ENCODE measurements around the gene NHLH1.
"Not testable (repeated sequence)": the region's sequence is repeated elsewhere in the genome, so short reads cannot be mapped to it uniquely, and the experiment has no call there.

The NHLH1 gene

DNA sequence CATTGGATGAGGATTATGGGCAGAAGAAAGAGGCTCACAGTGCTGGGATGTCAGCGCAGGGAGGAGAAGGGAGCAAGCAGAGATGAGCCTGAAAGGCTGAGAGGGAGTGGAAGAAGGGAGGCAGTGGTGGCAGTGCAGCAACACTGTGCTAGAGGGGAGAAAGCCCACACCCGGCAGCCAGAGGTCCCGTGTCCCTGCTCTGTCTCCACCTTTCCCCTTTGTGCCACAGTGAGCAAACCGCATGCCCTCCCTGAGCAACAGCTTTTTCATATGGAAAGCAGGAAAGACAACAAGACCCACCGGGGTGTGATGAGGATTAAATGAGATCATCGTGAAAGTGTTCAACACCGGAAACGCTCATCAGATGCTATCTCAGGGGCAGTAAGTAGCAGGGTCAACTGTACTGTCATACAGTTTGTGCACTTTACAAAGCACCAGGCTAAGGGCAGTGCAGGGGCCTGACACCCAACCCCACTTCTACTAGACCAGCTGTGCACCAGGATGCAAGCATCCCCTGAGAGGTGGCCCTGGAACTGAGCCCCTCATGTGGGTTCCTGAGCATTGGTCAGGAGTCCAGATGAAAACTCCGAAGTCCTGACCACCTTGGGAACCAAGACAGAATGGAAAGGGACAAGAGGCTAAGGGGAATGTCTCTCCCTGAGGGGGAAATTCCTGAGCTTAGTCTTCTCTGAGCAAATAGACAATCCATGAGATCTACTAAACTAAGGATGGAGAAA lies 9.1 kb downstream of the NHLH1 start:
- Histone ChIP-seq H3K9ac (ENCODE audit: low read depth in 1 of 2, low read length in 2 of 2) (no peak overlapping the region), H3K27ac (ENCODE audit: low read depth, low read length) (no peak overlapping the region)

DNA sequence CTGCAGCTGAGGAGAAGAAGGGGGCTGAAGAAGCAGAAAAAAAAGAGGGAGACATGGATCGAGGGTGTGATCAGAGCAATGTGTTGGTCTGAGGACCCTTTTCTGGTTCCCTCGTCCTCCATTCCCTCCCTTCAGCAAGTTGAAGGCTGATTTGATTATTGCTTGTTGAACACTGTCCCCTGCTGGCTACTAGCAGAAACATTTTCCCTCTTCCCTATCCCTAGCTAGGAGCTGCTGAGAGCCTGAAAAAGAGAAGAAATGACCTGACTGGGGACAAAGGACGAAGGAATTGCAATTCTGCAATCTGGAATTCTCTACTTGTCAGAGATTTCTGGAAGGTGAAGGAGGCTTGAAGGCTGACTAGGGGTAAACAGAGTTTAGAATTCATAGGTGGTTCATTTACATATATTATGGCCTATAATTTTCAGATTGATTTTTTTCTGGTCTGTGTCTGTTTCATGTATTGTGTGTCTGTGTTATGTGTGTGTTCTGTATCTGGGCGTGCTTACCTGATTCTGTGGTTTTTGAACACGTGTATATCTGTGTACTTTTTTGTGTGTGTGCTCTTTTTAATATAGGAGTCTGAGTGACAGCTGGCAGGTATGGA lies 9.8 kb downstream of the NHLH1 start:
- Histone ChIP-seq H3K9me3 (ENCODE audit: control insufficient read depth in 1 of 2, low read length in 2 of 2) (no peaks in the 10 kb centered on the region), H3K27ac (ENCODE audit: low read depth, low read length) (no peak overlapping the region), H3K27me3 (ENCODE audit: control insufficient read depth in 1 of 2, insufficient read depth in 2 of 2, low read length in 2 of 2) (no peaks in the 10 kb centered on the region), H3K36me3 (ENCODE audit: control insufficient read depth in 1 of 2, insufficient read depth in 2 of 2, low read length in 2 of 2) (no peaks in the 10 kb centered on the region), H3K4me3 (ENCODE audit: low read depth in 1 of 2, low read length in 2 of 2) (no peak overlapping the region), H3K9ac (ENCODE audit: low read depth in 1 of 2, low read length in 2 of 2) (no peak overlapping the region), H3K4me1 (ENCODE audit: control insufficient read depth in 1 of 2, insufficient read depth in 2 of 2, low read length in 2 of 2) (peaks cover 9 to 11% of the 10 kb centered on the region in 2 donors)

More for the DNA sequence above, 9.1 kb downstream of the NHLH1 start:
- peaks cover 9 to 11% of the 10 kb centered on the region in 2 donors for H3K4me1 ChIP-seq (ENCODE audit: control insufficient read depth in 1 of 2, insufficient read depth in 2 of 2, low read length in 2 of 2)
- H3K4me3 ChIP-seq (ENCODE audit: low read depth in 1 of 2, low read length in 2 of 2): no peak overlapping the region
- no peaks in the 10 kb centered on the region for H3K27me3 ChIP-seq (ENCODE audit: control insufficient read depth in 1 of 2, insufficient read depth in 2 of 2, low read length in 2 of 2)
- H3K9me3 ChIP-seq (ENCODE audit: control insufficient read depth in 1 of 2, low read length in 2 of 2): no peaks in the 10 kb centered on the region
- H3K36me3 ChIP-seq (ENCODE audit: control insufficient read depth in 1 of 2, insufficient read depth in 2 of 2, low read length in 2 of 2): no peaks in the 10 kb centered on the region

DNA sequence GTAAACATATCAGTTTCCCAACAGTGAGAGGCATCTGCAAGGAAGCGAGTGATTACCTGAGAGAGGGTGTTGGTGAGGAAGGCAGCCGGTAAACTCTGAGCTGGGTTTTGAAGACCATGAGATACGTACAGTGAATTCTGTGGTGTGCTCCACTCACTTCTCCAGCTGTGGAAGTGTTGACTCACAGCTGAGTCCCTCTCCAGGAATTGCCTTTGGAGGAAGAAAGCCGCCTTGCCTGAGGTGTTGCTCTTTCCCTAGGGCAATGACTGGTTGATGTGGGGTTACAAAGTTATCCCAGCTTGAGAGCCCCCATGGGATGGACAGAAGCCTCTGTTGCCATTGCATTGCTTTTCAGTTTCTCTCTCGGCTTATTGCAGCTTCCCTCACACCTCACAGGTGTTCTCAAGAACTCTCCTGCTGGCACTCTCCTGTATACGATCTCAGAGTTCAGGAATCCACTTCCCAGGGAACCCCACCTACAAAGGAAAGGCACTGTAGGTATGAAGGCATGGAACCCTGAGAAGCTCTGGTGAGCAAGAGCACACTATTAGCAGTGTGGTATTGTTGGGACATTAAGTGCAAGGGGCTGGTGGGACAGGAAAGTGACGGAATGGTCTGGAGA lies 10.8 kb downstream of the NHLH1 start:
- Histone ChIP-seq H3K4me3 (ENCODE audit: low read depth in 1 of 2, low read length in 2 of 2) (no peak overlapping the region), H3K4me1 (ENCODE audit: control insufficient read depth in 1 of 2, insufficient read depth in 2 of 2, low read length in 2 of 2) (peaks cover 9 to 11% of the 10 kb centered on the region in 2 donors), H3K27me3 (ENCODE audit: control insufficient read depth in 1 of 2, insufficient read depth in 2 of 2, low read length in 2 of 2) (no peaks in the 10 kb centered on the region), H3K36me3 (ENCODE audit: control insufficient read depth in 1 of 2, insufficient read depth in 2 of 2, low read length in 2 of 2) (no peaks in the 10 kb centered on the region), H3K27ac (ENCODE audit: low read depth, low read length) (no peak overlapping the region), H3K9ac (ENCODE audit: low read depth in 1 of 2, low read length in 2 of 2) (no peak overlapping the region), H3K9me3 (ENCODE audit: control insufficient read depth in 1 of 2, low read length in 2 of 2) (no peaks in the 10 kb centered on the region)

DNA sequence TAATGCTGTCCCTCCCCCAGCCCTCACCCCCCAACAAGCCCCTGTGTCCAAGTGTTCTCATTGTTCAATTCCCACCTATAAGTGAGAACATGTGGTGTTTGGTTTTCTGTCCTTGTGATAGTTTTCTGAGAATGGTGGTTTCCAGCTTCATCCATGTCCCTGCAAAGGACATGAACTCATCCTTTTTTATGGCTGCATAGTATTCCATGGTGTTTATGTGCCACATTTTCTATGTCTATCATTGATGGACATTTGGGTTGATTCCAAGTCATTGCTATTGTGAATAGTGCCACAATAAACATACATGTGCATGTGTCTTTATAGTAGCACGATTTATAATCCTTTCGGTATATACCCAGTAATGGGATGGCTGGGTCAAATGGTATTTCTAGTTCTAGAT lies 17.9 kb downstream of the NHLH1 start:
- not testable (repeated sequence) for H3K4me3 ChIP-seq (ENCODE audit: low read depth in 1 of 2, low read length in 2 of 2); H3K9ac ChIP-seq (ENCODE audit: low read depth in 1 of 2, low read length in 2 of 2); H3K4me1 ChIP-seq (ENCODE audit: control insufficient read depth in 1 of 2, insufficient read depth in 2 of 2, low read length in 2 of 2); H3K27me3 ChIP-seq (ENCODE audit: control insufficient read depth in 1 of 2, insufficient read depth in 2 of 2, low read length in 2 of 2); H3K27ac ChIP-seq (ENCODE audit: low read depth, low read length); H3K36me3 ChIP-seq (ENCODE audit: control insufficient read depth in 1 of 2, insufficient read depth in 2 of 2, low read length in 2 of 2); H3K9me3 ChIP-seq (ENCODE audit: control insufficient read depth in 1 of 2, low read length in 2 of 2)

DNA sequence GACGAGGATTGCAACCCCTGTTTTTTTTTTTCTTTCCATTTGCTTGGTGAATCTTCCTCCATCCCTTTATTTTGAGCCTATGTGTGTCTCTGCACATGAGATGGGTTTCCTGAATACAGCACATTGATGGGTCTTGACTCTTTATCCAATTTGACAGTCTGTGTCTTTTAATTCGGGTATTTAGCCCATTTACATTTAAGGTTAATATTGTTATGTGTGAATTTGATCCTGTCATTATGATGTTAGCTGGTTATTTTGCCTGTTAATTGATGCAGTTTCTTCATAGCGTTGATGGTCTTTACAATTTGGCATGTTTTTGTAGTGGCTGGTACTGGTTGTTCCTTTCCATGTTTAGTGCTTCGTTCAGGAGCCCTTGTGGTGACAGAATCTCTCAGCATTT lies 21.5 kb downstream of the NHLH1 start:
- not testable (repeated sequence) for H3K9me3 ChIP-seq (ENCODE audit: control insufficient read depth in 1 of 2, low read length in 2 of 2); H3K27ac ChIP-seq (ENCODE audit: low read depth, low read length); H3K4me1 ChIP-seq (ENCODE audit: control insufficient read depth in 1 of 2, insufficient read depth in 2 of 2, low read length in 2 of 2); H3K36me3 ChIP-seq (ENCODE audit: control insufficient read depth in 1 of 2, insufficient read depth in 2 of 2, low read length in 2 of 2); H3K4me3 ChIP-seq (ENCODE audit: low read depth in 1 of 2, low read length in 2 of 2); H3K9ac ChIP-seq (ENCODE audit: low read depth in 1 of 2, low read length in 2 of 2); H3K27me3 ChIP-seq (ENCODE audit: control insufficient read depth in 1 of 2, insufficient read depth in 2 of 2, low read length in 2 of 2)

DNA sequence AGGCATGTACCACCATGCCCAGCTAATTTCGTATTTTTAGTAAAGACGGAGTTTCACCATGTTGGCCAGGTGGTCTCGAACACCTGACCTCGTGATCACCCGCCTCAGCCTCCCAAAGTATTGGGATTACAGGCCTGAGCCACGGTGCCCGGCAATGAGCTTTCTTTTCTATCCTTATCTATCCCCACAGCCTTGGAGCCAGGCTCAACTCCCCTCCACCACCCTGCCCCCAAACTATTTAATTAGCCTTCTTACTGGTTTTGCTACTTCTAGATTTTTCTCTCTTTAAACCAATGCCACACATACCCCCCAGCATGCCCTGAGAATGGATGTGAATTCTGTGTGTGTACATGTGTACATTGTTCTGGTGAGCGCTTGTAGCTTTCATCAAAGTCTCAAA lies 27.8 kb downstream of the NHLH1 start:
- no peak overlapping the region for H3K27ac ChIP-seq (ENCODE audit: low read depth, low read length)
- no peak overlapping the region for H3K4me3 ChIP-seq (ENCODE audit: low read depth in 1 of 2, low read length in 2 of 2)
- peaks cover 14 to 30% of the 10 kb centered on the region in 2 donors for H3K4me1 ChIP-seq (ENCODE audit: control insufficient read depth in 1 of 2, insufficient read depth in 2 of 2, low read length in 2 of 2)
- no peaks in the 10 kb centered on the region for H3K36me3 ChIP-seq (ENCODE audit: control insufficient read depth in 1 of 2, insufficient read depth in 2 of 2, low read length in 2 of 2)
- no peaks in the 10 kb centered on the region for H3K9me3 ChIP-seq (ENCODE audit: control insufficient read depth in 1 of 2, low read length in 2 of 2)
- H3K9ac ChIP-seq (ENCODE audit: low read depth in 1 of 2, low read length in 2 of 2): no peak overlapping the region
- H3K27me3 ChIP-seq (ENCODE audit: control insufficient read depth in 1 of 2, insufficient read depth in 2 of 2, low read length in 2 of 2): no peaks in the 10 kb centered on the region

DNA sequence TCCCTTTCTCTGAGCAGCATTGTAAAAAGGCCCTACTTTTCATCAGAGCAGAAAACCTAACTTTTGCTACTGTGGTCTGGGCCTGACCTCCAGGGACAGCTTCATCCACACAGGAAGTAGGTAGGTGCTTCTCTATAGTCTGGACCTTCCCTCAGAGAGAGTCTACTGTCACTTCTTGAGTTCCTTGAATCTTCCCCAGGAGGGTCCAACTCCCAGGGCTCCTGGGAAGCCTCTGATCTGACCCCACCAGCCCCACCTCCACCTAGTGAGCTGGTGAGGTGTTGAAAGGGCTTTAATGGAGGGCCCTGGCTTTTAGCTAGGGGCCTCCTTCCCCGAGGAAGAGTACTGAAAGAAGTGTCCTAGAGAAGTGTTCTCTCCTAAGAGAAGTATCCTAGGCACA lies 30.8 kb downstream of the NHLH1 start:
- no peak overlapping the region for H3K9ac ChIP-seq (ENCODE audit: low read depth in 1 of 2, low read length in 2 of 2)
- no peaks in the 10 kb centered on the region for H3K9me3 ChIP-seq (ENCODE audit: control insufficient read depth in 1 of 2, low read length in 2 of 2)
- H3K36me3 ChIP-seq (ENCODE audit: control insufficient read depth in 1 of 2, insufficient read depth in 2 of 2, low read length in 2 of 2): no peaks in the 10 kb centered on the region
- H3K27me3 ChIP-seq (ENCODE audit: control insufficient read depth in 1 of 2, insufficient read depth in 2 of 2, low read length in 2 of 2): no peaks in the 10 kb centered on the region
- no peak overlapping the region for H3K4me3 ChIP-seq (ENCODE audit: low read depth in 1 of 2, low read length in 2 of 2)
- no peak overlapping the region for H3K27ac ChIP-seq (ENCODE audit: low read depth, low read length)
- peaks cover 29 to 33% of the 10 kb centered on the region in 2 donors for H3K4me1 ChIP-seq (ENCODE audit: control insufficient read depth in 1 of 2, insufficient read depth in 2 of 2, low read length in 2 of 2)

DNA sequence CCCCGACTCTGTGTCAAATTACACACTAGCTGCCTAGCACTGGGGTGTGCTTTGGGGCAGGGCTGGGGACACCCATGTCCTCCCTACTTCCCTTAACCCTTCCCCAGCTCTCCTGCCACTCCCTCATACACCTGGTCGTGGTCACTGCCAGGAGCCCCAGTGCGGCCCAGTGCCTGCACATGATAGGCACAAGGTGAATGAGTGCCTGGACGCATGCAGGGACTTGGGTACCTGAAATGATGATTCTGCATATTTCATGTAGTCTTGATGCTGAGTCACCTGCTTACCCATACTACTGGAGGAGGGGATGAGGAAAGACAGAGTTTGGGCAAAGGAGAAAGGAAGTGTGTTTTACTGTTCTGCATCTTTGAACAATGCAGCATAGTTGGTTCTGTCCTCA lies 32.0 kb downstream of the NHLH1 start:
- H3K9me3 ChIP-seq (ENCODE audit: control insufficient read depth in 1 of 2, low read length in 2 of 2): no peaks in the 10 kb centered on the region
- peaks cover 29 to 33% of the 10 kb centered on the region in 2 donors for H3K4me1 ChIP-seq (ENCODE audit: control insufficient read depth in 1 of 2, insufficient read depth in 2 of 2, low read length in 2 of 2)
- no peak overlapping the region for H3K4me3 ChIP-seq (ENCODE audit: low read depth in 1 of 2, low read length in 2 of 2)
- no peaks in the 10 kb centered on the region for H3K27me3 ChIP-seq (ENCODE audit: control insufficient read depth in 1 of 2, insufficient read depth in 2 of 2, low read length in 2 of 2)
- no peak overlapping the region for H3K9ac ChIP-seq (ENCODE audit: low read depth in 1 of 2, low read length in 2 of 2)
- no peak overlapping the region for H3K27ac ChIP-seq (ENCODE audit: low read depth, low read length)
- no peaks in the 10 kb centered on the region for H3K36me3 ChIP-seq (ENCODE audit: control insufficient read depth in 1 of 2, insufficient read depth in 2 of 2, low read length in 2 of 2)

DNA sequence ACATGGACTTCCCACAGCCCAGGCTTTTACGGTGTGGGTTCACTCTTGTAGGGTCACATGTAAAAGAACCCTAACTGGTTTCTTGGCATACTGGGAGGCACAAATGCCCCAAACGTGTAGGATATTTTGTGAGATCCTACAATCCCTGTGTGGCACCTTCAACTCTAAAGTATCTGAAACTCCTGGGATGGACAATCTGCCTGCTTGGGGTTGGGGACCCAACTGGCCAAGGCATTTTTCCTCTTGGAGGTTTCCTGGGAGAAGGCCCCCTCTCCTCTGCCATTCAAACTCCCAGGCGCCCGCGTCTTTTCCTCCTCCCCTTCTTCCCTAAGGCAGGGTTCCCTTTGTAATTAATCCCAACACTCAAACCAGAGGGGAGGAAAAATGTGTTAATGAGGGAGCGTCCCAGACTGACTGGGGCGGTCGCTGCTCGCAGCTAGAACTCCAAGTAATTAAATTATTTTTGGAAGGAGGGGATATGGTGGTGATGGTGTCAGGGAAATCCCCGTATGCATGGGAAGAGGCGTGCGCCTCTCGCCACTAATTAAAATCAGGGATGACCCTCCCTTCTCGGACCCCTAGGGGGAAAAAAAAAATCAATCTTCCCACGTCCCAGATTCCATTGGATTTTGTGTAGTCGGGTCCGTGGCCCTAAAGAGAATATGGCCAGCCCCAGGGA lies 32.8 kb downstream of the NHLH1 start:
- peak overlapping the region; percentile 62 to 66 for H3K4me3 ChIP-seq (ENCODE audit: low read depth in 1 of 2, low read length in 2 of 2)
- no peaks in the 10 kb centered on the region for H3K27me3 ChIP-seq (ENCODE audit: control insufficient read depth in 1 of 2, insufficient read depth in 2 of 2, low read length in 2 of 2)
- peak overlapping the region; percentile 61 to 62 for H3K9ac ChIP-seq (ENCODE audit: low read depth in 1 of 2, low read length in 2 of 2)
- H3K36me3 ChIP-seq (ENCODE audit: control insufficient read depth in 1 of 2, insufficient read depth in 2 of 2, low read length in 2 of 2): no peaks in the 10 kb centered on the region
- H3K4me1 ChIP-seq (ENCODE audit: control insufficient read depth in 1 of 2, insufficient read depth in 2 of 2, low read length in 2 of 2): peaks cover 29 to 33% of the 10 kb centered on the region in 2 donors
- H3K9me3 ChIP-seq (ENCODE audit: control insufficient read depth in 1 of 2, low read length in 2 of 2): no peaks in the 10 kb centered on the region
- H3K27ac ChIP-seq (ENCODE audit: low read depth, low read length): no peak overlapping the region

DNA sequence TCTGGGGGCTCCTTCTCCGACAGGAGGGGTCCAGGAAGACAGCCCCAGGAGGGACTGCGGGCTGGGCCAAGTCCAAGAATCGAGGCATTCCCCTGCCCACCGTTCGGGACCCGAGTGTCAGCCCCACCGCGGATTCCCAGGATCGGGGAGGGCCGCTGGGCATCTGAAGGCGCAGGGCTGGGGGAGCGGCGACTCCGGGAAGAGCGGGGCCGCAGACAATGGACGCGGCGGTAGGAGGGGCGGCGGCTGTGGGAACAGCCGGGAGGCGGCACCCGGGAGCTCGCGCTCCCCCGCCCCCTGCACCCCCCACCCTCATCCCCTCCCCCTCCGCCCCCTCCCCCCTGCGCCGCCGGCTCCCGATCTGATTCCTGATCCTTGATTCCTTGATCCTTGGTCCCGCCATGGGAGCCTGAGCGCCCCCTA lies 33.4 kb downstream of the NHLH1 start, which contains the start of gene VANGL2:
VANGL2 (plus strand) TSS at position 342 of the 423 bp plus-strand sequence. CDS start 15,274 bp downstream, outside the sequence.
- H3K9me3 ChIP-seq (ENCODE audit: control insufficient read depth in 1 of 2, low read length in 2 of 2): no peaks in the 10 kb centered on the region
- H3K9ac ChIP-seq (ENCODE audit: low read depth in 1 of 2, low read length in 2 of 2): peak within 1 kb of the TSS; percentile 61 to 62
- no peaks in the 10 kb centered on the region for H3K27me3 ChIP-seq (ENCODE audit: control insufficient read depth in 1 of 2, insufficient read depth in 2 of 2, low read length in 2 of 2)
- no peaks in the 10 kb centered on the region for H3K36me3 ChIP-seq (ENCODE audit: control insufficient read depth in 1 of 2, insufficient read depth in 2 of 2, low read length in 2 of 2)
- peak within 1 kb of the TSS; percentile 68 to 77 for H3K4me3 ChIP-seq (ENCODE audit: low read depth in 1 of 2, low read length in 2 of 2)
- H3K4me1 ChIP-seq (ENCODE audit: control insufficient read depth in 1 of 2, insufficient read depth in 2 of 2, low read length in 2 of 2): peaks cover 29 to 33% of the 10 kb centered on the region in 2 donors
- no peak within 1 kb of the TSS for H3K27ac ChIP-seq (ENCODE audit: low read depth, low read length)
